WERI-Rb-1 (cell line): ENCODE data around the gene GJA8.
"Not testable (repeated sequence)": the region's sequence is repeated elsewhere in the genome, so short reads cannot be mapped to it uniquely, and the experiment has no call there.

Source experiments
- DNase-seq: peaks from one replicate; pipeline ENCODE4 v3.0.0-alpha.2; 2020
- H3K27ac ChIP-seq: fragments of 250-450 bp; sonication (Bioruptor Pico); 2 replicates; pipeline ENCODE4 v1.5.1; 2020; ENCODE audit warnings: mild to moderate bottlenecking, moderate library complexity
- H3K27me3 ChIP-seq: fragments of 250-450 bp; sonication (Bioruptor Pico); 2 replicates; pipeline ENCODE4 v1.5.1; 2021; ENCODE audit warnings: mild to moderate bottlenecking, low read depth, moderate library complexity; ENCODE audit not compliant: insufficient read depth, severe bottlenecking
- H3K36me3 ChIP-seq: fragments of 250-450 bp; sonication (Bioruptor Pico); 2 replicates; pipeline ENCODE4 v1.5.1; 2020; ENCODE audit warnings: mild to moderate bottlenecking, moderate library complexity
- H3K4me3 ChIP-seq: 2 replicates; pipeline ENCODE4 v1.5.1; 2011; ENCODE audit warnings: low read depth, mild to moderate bottlenecking, control low read depth, low read length
- H3K9me3 ChIP-seq: fragments of 250-450 bp; sonication (Bioruptor Pico); 2 replicates; pipeline ENCODE4 v1.5.1; 2021; ENCODE audit warnings: mild to moderate bottlenecking, moderate library complexity; ENCODE audit not compliant: severe bottlenecking
- CTCF ChIP-seq: IDR thresholded peaks from 2 replicates; pipeline ENCODE4 v1.5.1; 2011; ENCODE audit warnings: low read depth, mild to moderate bottlenecking, control low read depth, inconsistent platforms, low read length

GJA8 gene

DNA sequence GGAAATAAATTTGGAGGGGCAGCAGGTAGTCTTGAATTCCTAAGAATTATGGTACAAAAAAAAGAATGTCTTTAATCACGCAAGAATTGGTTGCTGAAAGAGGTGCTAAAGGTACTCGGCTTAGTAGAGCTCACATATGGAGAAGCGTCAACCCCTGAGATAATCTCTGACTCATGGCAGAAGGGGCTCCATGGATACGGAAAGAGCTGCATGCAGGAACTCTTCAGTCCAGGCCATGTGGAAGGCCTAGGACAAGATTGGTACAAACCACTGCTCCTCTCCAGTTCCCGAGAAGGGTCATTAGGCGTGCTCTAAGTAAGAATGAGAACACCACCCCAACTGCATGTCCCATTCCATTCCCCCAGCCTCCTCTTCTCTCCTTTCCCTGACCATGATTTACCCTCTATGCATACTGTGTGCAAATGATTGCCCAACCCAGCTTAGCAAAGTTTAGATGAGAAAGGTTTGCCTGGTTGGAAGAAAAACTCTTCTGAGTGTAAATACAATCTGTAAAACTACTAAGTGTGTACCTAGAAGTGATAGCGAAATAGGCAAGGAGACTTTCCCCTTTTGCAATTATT is 10.9 kb downstream of the GJA8 start:
- H3K36me3 ChIP-seq, result no peaks in the 10 kb centered on the region
- H3K4me3 ChIP-seq, result no peak overlapping the region
- H3K9me3 ChIP-seq, result no peaks in the 10 kb centered on the region
- peak; percentile 84 for DNase-seq
- H3K27ac ChIP-seq, result no peak overlapping the region
- no peaks in the 10 kb centered on the region for H3K27me3 ChIP-seq
- no peak for TF ChIP-seq CTCF

DNA sequence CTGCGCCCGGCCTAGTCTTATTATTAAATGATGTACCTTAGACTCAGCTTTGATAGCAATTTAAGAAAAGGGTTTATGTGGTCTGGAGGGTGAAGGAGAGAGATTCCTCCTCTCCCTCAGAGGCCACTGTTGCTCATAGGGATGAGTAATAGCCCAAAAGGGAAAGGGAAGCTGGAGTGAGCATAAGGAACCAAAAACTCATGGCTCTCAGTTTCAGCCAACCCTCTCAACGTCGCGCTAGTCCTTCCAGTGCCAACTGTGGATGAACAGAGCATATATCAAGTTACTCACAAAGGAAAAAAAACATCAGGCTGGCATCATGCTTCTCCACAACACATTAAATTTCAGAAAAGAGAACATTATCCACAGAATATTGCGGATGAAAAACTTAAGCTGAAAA is 17.3 kb downstream of the GJA8 start:
- Histone ChIP-seq H3K9me3 (no peaks in the 10 kb centered on the region), H3K27me3 (no peaks in the 10 kb centered on the region), H3K27ac (no peak overlapping the region), H3K36me3 (no peaks in the 10 kb centered on the region), H3K4me3 (no peak overlapping the region)
- no peak for DNase-seq
- TF ChIP-seq CTCF, result no peak

- Histone ChIP-seq H3K27me3 (no peaks in the 10 kb centered on the region), H3K27ac (no peak overlapping the region), H3K9me3 (no peaks in the 10 kb centered on the region), H3K4me3 (no peak overlapping the region), H3K36me3 (no peaks in the 10 kb centered on the region)
- TF ChIP-seq CTCF, result no peak
- no peak for DNase-seq
Observed at GRCh38 chr1:147924813-147925212, 22.2 kb downstream of the GJA8 start.

- not testable (repeated sequence) for H3K36me3 ChIP-seq, H3K4me3 ChIP-seq, H3K9me3 ChIP-seq, H3K27ac ChIP-seq, H3K27me3 ChIP-seq, DNase-seq
Observed at GRCh38 chr1:147927215-147927614, 24.6 kb downstream of the GJA8 start.

DNA sequence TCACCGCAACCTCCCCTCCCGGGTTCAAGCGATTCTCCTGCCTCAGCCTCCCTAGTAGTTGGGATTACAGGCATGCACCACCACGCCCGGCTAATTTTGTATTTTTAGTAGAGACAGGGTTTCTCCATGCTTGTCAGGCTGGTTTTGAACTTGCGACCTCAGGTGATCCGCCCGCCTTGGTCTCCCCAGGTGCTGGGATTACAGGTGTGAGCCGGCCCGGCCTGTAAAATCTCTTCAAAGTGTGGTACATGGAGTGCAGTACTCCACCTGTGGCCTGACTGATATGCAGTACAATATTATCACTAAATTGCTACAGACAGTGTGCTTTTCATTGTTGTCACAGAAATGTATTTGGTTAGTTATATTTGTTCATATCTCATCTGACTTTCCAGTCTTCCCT is 25.1 kb downstream of the GJA8 start:
- not testable (repeated sequence) for DNase-seq

GRCh38 chr1:147928236-147929132 is 25.9 kb downstream of the GJA8 start, which contains the start of gene GPR89B:
Gene GPR89B, plus strand, starts transcription at chr1:147928420. Its CDS starts 117 bp downstream, at chr1:147928537.
- H3K27me3 ChIP-seq, H3K9me3 ChIP-seq, H3K36me3 ChIP-seq: not testable (repeated sequence)
- H3K27ac ChIP-seq, result peak within 1 kb of the TSS; percentile 67
- DNase-seq, result peak; percentile 100
- H3K4me3 ChIP-seq, result peak within 1 kb of the TSS; percentile 93

More for the DNA sequence above, 25.1 kb downstream of the GJA8 start:
- not testable (repeated sequence) for H3K27me3 ChIP-seq, H3K27ac ChIP-seq, H3K9me3 ChIP-seq, H3K36me3 ChIP-seq, H3K4me3 ChIP-seq

GRCh38 chr1:147931137-147931536 is 28.5 kb downstream of the GJA8 start:
- not testable (repeated sequence) for DNase-seq, H3K36me3 ChIP-seq, H3K4me3 ChIP-seq, H3K27me3 ChIP-seq, H3K27ac ChIP-seq, H3K9me3 ChIP-seq

DNA sequence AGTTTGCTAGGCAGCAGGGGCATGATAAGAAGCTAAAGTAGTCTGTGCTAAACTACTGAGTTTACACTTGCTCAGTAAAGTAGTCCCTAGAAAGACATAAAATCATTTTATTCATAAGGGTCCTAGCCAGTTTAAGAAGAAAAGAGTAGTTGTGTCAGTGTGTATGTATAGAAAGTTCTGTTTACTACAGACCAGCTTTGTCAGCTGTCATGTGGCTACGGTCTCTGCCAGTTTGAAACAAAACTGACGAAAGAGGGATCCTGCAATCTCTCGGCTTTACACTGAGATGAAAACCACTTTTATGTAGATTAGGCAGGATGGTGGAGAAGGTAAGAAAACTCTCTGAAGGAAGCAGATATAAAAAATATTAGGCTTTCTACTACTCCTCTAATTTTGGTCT is 32.7 kb downstream of the GJA8 start:
- H3K9me3 ChIP-seq, DNase-seq, H3K27me3 ChIP-seq, H3K4me3 ChIP-seq, H3K36me3 ChIP-seq, H3K27ac ChIP-seq: not testable (repeated sequence)

GRCh38 chr1:147940456-147940855 is 37.9 kb downstream of the GJA8 start:
- H3K27ac ChIP-seq, DNase-seq, H3K4me3 ChIP-seq, H3K27me3 ChIP-seq, H3K9me3 ChIP-seq, H3K36me3 ChIP-seq: not testable (repeated sequence)

GRCh38 chr1:147942563-147942962 is 40.0 kb downstream of the GJA8 start:
- H3K4me3 ChIP-seq, H3K9me3 ChIP-seq, H3K36me3 ChIP-seq, DNase-seq, H3K27ac ChIP-seq, H3K27me3 ChIP-seq: not testable (repeated sequence)

DNA sequence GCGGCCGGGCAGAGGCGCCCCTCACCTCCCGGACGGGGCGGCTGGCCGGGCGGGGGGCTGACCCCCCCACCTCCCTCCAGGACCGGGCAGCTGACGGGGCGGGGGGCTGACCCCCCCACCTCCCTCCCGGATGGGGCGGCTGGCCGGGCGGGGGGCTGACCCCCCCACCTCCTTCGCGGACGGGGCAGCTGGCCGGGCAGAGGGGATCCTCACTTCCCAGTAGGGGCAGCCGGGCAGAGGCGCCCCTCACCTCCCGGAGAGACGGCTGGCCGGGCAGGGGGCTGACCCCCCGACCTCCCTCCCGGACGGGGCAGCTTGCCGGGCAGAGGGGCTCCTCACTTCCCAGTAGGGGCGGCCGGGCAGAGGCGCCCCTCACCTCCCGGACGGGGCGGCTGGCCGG is 46.9 kb downstream of the GJA8 start:
- not testable (repeated sequence) for H3K4me3 ChIP-seq, H3K9me3 ChIP-seq

More for the DNA sequence above, 46.9 kb downstream of the GJA8 start:
- not testable (repeated sequence) for H3K36me3 ChIP-seq, H3K27me3 ChIP-seq, DNase-seq, H3K27ac ChIP-seq
